DMS53 treated with DMSO at 0.1 percent for 48 hours (cell line): ENCODE results near the gene PLEKHM1.
A peak's percentile ranks its signal among the peaks of the same experiment; 100 is the strongest.
"Not testable (repeated sequence)": the region's sequence is repeated elsewhere in the genome, so short reads cannot be mapped to it uniquely, and the experiment has no call there.

Experiments
- DNase-seq: peaks from one replicate; lab custom pipeline; 2025; ENCODE audit not compliant: unreplicated experiment; lab: John Stamatoyannopoulos, UW

PLEKHM1 gene

DNA sequence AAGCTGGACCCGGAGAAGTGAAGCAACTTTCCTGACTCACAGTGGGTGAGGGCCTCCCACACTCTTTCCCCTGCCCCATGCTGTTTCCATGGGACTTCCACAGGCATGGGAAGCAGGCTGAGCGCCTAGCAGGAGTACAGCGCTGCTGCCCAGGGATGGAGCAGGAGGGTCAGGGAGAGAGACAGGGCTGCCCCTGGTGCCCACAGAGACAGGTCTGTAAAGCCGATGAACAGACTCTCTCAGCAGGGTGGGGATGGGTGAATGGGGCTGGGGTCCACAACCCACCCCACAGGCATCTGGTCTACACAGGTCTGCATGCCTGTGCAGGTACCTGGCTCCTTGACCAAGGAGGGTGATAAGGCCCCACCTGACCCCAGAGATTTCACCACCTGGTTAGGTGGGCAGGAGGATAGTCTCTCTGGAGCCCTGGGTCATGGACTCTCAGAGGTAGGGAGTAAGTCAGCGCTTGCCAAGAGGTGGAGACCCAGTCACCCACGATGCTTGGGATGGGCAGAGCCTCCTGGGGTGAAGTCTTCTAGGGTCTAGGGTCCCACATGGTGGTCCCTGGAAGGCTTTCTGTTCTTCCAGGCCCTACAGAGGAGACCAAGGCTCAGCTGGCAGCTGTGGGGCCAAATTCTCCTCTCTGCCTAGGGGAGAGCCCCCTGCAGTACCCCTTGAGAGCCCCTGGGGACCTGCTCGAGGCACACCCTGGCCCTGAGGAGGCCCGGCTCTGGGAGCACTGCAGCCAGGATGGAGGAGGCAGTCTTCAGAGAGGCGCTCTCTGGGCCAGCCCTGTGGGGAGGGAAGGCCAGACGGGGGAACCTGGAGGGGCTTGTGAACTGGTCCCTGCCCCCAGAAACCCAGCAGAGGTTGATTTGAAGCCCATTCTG lies 46.9 kb downstream of the PLEKHM1 start:
- DNase-seq = not testable (repeated sequence)

GRCh38 chr17:45441526-45442310 lies 48.8 kb downstream of the PLEKHM1 start:
- no peak for DNase-seq

DNA sequence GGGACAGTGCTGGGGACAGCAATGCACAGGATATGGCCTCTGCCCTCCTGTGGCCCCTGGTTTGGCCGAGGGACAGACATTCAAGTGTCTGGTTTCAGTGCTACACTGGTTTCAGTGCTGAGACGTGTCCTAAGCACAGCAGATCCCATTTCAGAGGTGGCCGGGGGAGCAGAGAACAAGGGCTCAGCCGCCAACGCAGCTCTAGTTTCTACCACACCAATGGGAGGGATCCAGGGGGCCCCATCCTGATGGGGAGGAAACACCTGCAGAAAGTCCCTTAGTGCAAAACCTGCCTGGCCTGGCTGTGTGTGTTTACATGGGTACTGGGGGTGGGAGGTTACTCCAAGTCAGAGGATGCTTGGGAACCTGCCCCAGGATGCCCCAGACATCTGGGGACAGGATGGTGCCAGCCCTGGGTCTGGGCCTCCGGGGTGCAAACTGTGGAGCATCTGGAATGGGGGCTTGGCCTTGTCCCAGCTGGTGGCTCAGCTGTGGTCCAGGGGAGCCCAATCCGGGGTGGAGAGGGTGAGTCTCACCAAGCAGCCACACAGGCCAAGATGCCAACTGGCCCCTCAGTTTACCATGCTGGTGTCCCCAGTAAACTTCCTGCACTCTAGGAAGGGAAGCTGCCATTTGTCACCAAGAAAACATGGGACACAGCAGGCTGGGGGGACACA lies 49.5 kb downstream of the PLEKHM1 start:
- not testable (repeated sequence) for DNase-seq

DNA sequence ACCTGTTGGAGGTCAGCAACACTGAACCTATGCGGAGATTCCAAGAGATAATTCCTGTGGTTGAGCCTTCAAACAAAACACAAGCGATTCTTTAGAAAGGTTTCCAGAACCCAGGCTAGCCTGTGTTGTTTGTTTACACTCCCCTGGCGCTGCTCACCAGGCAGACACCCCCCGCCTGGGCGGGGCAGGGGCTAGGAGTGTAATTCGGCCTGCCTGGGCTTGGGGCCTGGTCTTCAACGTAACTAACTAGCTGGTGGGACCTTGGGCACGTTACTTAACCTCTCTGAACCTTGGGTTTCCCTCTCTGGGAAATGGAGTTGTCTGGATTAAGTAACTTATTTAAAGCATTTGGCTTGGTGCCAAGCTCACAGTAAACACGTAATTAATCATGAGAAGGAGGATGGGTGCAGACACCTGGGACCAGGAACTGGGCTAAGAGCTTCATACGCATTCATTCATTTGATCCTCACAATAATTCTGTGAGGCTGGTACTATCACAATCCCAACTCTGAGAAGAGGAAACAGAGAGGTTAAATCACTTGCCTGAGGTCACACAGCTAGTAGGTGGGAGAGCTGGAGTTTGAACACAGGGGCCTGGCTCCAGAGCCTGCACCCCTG lies 50.3 kb downstream of the PLEKHM1 start:
- DNase-seq = no peak

DNA sequence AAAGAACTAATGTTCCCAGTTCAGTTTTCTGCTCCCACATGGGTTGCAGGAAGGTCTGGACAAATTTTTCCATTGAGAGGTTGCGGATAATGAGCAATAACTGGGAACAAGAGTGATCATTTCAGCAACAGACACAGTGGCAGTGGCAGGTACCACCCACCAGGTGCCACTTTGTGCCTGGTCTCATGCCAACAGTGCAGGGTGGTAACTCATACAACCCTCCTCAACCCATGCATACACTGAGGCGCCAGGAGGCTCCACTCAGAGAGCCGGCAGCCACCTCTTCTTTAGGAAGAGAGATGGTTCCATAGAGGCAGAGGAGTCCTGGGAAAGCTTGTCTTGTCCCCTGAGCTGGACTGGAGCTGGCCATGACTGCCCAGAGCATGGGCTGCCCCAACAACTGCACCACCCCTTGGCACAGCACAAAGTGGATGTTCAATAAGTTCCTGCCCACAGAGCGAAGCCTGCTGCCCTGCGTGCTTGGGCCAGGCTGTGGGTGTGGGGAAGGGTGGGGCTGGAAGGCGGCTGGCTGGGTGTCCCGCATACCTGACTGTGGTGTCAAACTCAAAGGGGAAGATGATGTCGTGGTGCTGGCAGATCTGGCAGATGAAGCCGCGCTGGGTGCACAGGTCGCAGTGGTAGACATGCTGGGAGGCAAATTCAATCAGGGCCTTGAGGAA lies 51.5 kb downstream of the PLEKHM1 start:
- DNase-seq = no peak

GRCh38 chr17:45437465-45438283 lies 52.8 kb downstream of the PLEKHM1 start:
- no peak for DNase-seq

GRCh38 chr17:45436625-45437464 lies 53.7 kb downstream of the PLEKHM1 start:
- no peak for DNase-seq

GRCh38 chr17:45436161-45436560 lies 54.4 kb downstream of the PLEKHM1 start:
- no peak for DNase-seq

- no peak for DNase-seq
Measured at GRCh38 chr17:45435481-45435880, 55.0 kb downstream of the PLEKHM1 start.

DNA sequence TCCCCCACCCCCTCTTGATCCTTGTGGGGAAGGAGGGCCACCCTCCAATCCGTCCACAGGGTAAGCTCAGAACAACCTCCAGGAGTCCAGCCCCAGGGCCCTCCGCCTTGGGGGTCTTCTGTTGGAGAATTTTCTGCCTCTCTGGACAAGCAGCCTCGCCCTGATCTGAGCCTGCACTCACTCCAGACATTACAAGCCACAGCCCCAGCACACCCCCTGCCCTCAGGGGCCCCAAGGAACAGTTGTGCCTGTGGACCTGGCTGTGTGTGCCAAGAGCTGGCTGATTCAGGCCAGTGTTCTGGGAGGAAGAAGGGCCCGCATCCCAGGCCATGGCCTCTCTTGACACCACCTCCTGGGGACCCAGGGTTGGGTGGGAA lies 57.4 kb downstream of the PLEKHM1 start:
- no peak for DNase-seq

DNA sequence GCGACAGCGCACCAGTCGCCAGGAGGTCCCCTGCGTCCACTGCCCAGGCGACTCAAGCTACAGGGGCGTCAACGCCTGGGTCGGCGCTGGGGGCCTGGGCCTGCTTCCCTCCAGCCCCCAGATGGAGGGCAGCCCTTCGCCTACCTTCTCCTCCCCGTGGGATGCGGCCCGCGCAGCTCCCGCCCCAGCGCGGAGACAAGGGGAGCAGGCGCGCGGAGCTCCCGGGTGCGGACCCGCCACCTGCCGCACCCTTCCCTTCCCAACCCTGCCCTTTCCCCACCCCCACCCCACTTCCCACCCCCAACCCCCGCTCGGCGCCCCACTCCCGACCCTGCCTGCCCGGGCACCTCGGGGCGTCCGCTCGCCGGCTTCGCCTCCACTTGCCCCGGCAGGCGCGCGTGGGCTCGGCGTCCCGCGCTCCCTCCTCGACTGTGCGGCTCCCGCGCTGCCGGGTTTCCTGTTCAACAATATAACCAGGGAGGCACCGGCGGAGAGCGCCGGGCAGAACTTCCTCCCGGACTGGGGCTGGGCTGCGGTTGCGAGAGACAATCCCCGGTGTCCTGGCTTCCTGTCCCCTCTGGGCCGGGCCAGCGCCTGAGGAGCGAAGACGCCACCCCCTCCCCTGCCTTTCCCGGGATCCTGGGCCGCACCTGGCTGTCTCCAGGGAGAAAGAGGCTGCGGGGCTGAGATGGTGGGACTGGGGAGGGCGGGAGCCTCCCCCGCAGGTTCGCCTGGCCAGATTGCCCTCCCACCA lies 57.9 kb downstream of the PLEKHM1 start, which contains the start of gene ARHGAP27:
Gene ARHGAP27, minus strand, starts transcription at position 466 of the 754 bp plus-strand sequence. CDS start 2,591 bp downstream, outside the sequence.
- DNase-seq = peak; percentile 29

DNA sequence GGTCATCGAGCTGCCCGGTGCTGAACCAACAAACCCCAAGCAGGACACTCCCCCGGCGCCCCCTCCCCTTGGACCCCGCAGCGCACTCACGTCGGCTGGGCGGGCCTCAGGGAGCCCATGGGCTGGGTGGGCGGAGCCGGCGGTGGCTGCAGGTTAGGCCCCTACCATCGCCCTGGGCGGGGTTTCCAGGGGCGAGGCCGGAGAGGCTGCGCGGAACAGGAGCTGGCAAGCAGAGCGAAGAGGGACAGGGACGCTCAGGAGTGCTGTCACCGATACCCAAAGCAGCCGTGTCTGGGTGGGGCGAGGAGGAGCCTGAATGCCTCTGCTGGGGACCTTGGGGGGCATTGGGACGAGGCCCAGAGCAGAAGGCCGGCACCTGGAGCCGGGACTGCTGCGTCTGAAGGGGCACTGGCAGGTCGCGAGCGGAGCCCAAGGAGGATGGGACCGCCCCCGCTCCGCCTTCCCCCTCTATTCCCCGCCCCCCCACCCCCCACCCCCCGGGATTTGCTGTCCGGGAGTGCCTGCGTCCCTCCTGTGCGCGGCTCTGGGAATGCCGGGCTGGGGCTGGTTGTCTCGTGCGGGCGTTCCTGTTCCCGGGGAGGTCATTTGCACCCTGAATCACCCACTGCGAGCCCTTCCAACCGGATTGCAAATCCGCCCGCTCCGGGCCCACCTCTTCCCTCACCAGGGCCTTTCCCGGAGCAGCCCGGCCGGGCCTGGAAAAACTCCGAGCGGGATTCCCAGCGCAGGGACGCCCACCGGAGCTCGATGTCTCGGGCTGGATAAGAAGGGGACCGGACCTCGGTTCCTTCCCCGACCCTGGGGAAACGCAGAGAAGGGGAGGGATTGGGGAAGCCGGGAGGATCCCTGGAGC lies 58.8 kb downstream of the PLEKHM1 start:
- peak; percentile 81 for DNase-seq

DNA sequence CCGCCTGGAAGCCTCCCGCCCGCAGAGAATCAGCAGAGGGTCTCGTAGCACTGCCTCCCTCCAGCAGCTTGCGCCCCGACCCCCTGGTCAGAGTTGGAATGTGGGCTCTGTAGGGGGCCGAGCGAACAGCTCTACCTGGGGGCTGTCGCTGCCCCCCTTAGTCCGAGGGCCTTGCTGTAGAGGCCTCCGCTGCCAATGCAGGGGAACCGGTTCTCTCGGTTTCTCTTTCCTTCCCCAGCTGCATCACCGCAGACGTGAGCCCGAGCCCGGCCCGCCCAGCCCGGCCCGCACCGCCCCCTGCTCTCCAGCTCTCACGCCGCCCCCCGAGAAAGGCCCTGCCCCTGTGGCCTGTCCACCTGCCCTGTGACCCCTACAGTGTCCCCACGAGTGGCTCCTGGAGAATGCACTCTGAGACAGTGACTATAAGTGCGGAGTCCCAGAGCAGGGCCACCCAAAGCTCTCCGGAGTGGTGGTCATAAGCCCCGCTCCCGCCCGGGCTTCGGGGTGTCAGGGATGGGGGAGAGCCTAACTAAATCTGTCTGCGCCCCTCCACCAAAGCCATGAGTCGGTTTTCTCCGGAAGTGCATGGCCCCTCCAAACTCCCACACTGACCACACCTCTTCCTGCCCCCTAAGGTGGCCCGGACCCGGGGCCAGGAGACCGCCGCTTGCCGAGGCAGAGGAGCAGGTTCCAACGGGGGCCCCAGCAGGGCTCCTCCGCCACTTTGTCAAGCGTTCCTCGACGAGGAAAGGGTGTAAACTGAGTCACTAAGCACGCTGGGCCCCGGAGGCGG lies 59.6 kb downstream of the PLEKHM1 start:
- peak; percentile 72 for DNase-seq

DNA sequence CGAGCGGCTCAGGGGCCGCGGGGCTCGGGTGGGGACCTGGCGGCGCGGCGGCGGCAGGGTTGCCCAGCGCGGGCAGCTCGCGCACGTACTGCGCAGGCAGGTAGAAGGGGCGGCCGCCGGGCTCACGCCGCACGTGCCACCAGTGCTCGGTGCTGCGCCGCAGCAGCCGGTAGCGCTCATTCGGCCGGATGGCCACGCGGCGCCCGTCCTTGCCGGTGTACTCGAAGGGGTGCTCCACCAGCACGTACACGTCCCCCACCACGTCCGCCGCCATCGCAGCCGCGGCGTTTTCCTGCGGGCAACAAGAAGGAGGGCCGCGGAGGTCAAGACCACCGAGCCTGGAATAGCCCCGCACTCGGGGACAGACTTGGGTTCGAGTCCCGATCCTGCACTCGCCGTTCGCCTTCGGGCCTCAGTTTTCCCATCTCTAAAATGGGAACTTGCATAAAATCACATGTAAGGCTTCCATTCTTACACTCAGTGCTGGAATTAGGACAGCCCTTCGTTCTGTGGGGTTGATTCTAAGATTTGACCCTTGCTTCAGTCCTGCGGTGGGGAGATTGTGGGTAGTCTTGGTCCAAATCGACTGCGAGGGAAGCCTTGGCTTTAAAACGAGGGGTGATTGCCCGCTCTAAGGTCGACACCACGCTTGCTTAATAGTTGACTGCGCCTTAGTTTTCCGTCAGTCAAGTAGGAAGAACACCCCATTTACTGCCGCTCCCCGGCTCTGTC lies 60.3 kb downstream of the PLEKHM1 start:
- no peak for DNase-seq

- DNase-seq = peak; percentile 64
Measured at GRCh38 chr17:45429339-45430005, 61.0 kb downstream of the PLEKHM1 start.
